Fibroblast of the aortic adventitia (primary cell): ENCODE measurements around the gene EPB41L3. TPM values are rescaled to one million over a fixed set of nuclear protein-coding genes. Genes with fewer than 3 reads are reported as not detected.

Source experiments
- DNase-seq: peaks from one replicate; pipeline ENCODE4 v3.0.0-alpha.2; 2010; ENCODE audit warnings: low read depth
- H3K4me3 ChIP-seq: 2 replicates; pipeline ENCODE4 v1.5.1; 2011; ENCODE audit warnings: low read depth, mild to moderate bottlenecking, control low read depth, low read length, moderate library complexity
- total RNA-seq: library from RNA; depleted of rRNA; stranded (reverse); fragments of >200 nt; gene quantifications from 2 replicates; pipeline ENCODE4 v1.2.3, GENCODE V29; 2012; ENCODE audit warnings: low replicate concordance
- TF ChIP-seq, protein P1 (sequence below): IDR thresholded peaks from 2 replicates; pipeline ENCODE4 v1.5.1; 2011; ENCODE audit warnings: mild to moderate bottlenecking, low read length, control low read depth, inconsistent platforms; ENCODE audit not compliant: insufficient read depth

EPB41L3 gene
- total RNA-seq, 1 donor, result 28.0 TPM

DNA sequence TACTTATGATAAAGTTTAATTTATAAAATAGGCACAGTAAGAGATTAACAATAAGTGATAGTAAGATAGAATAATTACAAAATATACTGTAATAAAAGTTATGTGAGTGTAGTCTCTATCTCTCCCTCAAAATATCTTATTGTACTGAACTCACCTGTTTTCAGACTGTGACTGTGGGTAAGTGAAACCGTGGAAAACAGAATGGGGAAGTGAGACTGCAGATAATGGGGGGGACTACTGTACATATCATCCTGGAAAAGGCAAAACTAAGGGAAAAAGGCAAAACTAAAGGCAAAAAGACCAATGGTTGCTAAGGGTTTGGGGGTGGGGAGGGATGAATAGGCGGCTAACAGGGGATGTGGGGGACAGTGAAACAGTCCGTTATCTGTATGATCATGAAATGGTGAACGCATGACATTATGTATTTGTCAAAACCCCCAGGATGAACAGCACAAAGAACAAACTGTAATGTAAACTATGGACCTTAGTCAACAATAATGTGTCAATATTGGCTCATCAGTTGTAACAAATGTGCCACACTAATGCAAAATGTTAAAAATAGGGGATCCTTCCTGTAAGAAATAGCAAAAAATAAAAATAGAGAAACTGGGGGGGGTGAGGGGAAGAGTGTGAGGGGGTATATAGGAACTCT, 93.8 kb downstream of the EPB41L3 start:
- no peak for DNase-seq
- TF ChIP-seq, protein P1, sequence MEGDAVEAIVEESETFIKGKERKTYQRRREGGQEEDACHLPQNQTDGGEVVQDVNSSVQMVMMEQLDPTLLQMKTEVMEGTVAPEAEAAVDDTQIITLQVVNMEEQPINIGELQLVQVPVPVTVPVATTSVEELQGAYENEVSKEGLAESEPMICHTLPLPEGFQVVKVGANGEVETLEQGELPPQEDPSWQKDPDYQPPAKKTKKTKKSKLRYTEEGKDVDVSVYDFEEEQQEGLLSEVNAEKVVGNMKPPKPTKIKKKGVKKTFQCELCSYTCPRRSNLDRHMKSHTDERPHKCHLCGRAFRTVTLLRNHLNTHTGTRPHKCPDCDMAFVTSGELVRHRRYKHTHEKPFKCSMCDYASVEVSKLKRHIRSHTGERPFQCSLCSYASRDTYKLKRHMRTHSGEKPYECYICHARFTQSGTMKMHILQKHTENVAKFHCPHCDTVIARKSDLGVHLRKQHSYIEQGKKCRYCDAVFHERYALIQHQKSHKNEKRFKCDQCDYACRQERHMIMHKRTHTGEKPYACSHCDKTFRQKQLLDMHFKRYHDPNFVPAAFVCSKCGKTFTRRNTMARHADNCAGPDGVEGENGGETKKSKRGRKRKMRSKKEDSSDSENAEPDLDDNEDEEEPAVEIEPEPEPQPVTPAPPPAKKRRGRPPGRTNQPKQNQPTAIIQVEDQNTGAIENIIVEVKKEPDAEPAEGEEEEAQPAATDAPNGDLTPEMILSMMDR, result no peak
- H3K4me3 ChIP-seq, result no peak overlapping the region

DNA sequence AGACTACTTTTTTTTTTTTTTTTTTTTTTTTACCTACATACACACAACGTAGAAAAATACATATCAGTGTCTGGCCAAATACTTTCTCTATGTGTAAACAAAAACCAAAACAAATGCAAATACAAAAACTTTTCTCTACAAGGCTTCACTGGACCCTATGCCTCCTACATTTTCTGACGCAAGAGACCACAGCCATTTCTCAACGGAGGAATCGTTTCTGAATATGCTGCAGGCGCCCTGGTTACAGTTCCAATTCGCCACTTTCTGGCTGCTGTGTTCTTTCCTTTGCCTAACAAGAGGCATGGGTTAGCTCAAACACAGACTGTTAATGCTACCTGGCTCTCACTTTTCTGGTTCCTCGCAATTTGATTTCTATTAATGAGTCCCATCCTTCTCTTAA, 96.4 kb downstream of the EPB41L3 start:
- H3K4me3 ChIP-seq, result no peak overlapping the region
- DNase-seq, result no peak
- TF ChIP-seq, protein P1, result no peak

DNA sequence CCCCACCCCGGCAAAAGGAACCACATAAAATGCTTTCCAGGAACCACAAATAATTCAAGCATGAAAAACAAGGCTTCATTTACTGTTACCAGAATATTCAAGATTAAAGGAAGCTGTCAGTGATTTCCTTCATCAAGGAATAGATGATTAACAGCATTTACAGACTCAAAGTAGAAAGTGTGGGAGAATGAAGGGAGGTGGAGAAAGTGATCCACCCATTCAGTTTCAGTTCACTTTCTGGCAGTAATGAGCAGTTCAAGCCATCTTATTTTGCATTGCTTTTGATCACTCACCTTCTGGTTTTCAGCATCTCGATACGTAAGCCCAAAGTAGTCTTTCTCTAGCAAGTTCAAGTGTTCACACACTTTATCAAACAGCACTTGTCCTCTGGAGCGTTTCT, 99.0 kb downstream of the EPB41L3 start:
- TF ChIP-seq, protein P1, result no peak
- H3K4me3 ChIP-seq, result no peak overlapping the region
- no peak for DNase-seq

DNA sequence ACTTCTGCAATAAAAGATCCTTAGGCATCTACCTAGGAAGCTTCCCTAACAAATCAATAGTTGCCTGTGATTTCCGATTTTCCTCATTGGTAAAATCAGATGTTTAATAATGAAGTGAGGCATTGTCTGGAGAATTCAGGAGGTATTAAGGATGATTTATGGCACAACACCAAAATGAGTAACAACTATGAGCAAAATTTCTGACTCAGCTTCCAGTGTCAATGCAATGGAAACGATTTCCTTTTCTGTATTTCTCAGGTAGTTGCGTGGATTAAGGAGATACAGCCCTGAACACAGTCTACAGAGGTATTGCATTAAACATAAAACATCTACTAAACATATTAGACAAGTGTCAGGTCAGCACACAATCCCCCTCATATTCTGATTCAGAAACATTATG, 99.5 kb downstream of the EPB41L3 start:
- DNase-seq, result no peak
- TF ChIP-seq, protein P1, result no peak
- no peak overlapping the region for H3K4me3 ChIP-seq

DNA sequence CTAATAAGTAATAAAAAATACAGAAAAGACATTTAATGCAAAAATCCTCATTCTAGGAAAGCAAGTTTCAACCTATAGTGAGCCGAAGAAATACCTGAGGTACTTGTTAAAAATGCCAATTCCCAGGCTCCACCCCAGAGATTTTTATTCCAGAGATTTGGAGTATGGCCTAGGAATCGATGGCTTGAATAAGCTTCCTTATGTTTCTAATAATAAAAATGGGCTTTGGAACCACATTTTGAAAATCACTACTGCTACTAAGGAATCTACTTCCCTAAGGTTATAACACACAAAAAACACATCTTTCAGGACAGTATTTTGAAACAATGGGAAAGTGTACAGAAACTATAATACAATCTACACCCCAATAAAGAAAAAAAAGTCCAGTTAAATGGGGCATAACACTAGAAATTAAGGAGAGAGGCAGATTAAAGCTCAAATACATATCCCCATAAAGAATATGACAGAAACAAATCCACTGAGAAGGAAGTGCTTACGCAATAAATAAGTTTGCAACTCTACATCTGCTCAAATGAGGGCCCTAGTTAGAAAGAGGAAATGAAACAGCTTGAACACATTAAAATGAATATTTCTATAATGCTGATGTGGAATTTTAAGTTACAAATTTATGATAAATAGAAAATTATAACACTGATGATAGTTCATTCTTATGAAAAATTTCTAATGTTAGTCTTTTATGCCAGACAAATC, 103.7 kb downstream of the EPB41L3 start:
- H3K4me3 ChIP-seq, result no peak overlapping the region
- TF ChIP-seq, protein P1, result no peak
- no peak for DNase-seq

DNA sequence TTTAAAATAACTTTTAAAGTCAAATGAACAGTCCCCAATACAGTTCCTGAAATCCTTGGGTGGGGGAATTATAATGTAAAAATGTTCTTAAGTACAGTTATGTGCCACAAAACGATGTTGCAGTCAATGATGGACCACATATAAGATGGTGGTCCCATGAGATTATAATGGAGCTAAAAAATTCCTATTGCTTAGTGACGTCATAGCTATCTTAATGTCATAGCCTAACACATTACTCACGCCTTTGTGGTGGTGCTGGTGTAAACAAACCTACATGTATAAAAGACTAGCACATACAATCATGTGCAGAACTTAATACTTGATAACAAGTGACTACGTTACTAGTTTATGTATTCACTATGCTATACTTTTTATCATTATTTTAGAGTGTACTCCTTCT, 109.4 kb downstream of the EPB41L3 start:
- DNase-seq, result no peak
- no peak overlapping the region for H3K4me3 ChIP-seq
- TF ChIP-seq, protein P1, result no peak
